Activated T-cell treated with anti-CD3 and anti-CD28 coated beads, Interleukin-2, amount 50 U/mL, for 48 hours (primary cell): ENCODE measurements around the gene C16orf46.

Experiments used
- DNase-seq, 2 experiments: peaks; one replicate each; pipeline ENCODE4 v3.0.0-alpha.2; 2020

C16orf46 gene

DNA sequence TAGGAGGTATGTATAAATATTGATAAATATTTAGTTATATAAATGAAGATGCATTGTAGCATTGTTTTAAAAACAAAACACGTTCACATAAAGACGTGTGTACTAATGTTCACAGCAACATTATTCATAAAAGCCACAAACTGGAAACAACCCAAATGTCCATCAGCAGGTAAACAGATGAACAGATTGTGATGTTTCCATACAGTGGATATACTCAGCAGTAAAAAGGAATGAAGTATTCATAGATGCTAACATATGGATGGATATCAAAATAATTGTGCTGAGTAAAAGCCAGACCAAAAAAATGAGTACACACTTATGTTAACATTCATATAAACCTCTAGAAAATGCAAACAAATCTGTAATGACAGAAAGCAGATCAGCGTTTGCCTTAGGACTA, 64.1 kb downstream of the C16orf46 start:
- no peak for DNase-seq
